Lung (tissue), 12 donors: ENCODE measurements around the gene ACTR10. TPM values are rescaled to one million over a fixed set of nuclear protein-coding genes. Genes with fewer than 3 reads are reported as not detected.

Experiments used
- ATAC-seq: fragments of 200-7000 bp; cut with Tn5 transposase; one replicate; pipeline ENCODE4 v1.9.1; 2020; ENCODE audit warnings: moderate number of reproducible peaks; ENCODE audit not compliant: insufficient read depth, low FRiP score
- DNase-seq, 3 donors: peaks; one replicate each; pipeline ENCODE4 v3.0.0-alpha.2; 2013 to 2017
- H3K27ac ChIP-seq, 2 donors: one replicate each; pipeline ENCODE4 v1.5.1; 2013; ENCODE audit warnings: mild to moderate bottlenecking in 2 of 2, moderate library complexity in 2 of 2, control low read depth in 1 of 2, inconsistent platforms in 1 of 2, low read depth in 1 of 2, low read length in 1 of 2
- H3K27me3 ChIP-seq, 3 donors: one replicate each; pipeline ENCODE4 v1.5.1; 2013; ENCODE audit warnings: low read length in 2 of 3; ENCODE audit not compliant: control insufficient read depth in 3 of 3, insufficient read depth in 3 of 3
- H3K36me3 ChIP-seq, 4 donors: one replicate each; pipeline ENCODE4 v1.5.1; 2013; ENCODE audit warnings: low read length in 4 of 4, mild to moderate bottlenecking in 1 of 4, moderate library complexity in 1 of 4; ENCODE audit not compliant: control insufficient read depth in 4 of 4, insufficient read depth in 4 of 4
- H3K4me1 ChIP-seq, 5 donors: one replicate each; pipeline ENCODE4 v1.5.1; 2013; ENCODE audit warnings: low read length in 5 of 5, mild to moderate bottlenecking in 2 of 5, moderate library complexity in 1 of 5; ENCODE audit not compliant: control insufficient read depth in 5 of 5, insufficient read depth in 5 of 5
- H3K4me3 ChIP-seq: one replicate; pipeline ENCODE4 v1.5.1; 2013; ENCODE audit warnings: mild to moderate bottlenecking, control low read depth, moderate library complexity
- H3K9ac ChIP-seq, 2 donors: one replicate each; pipeline ENCODE4 v1.5.1; 2013; ENCODE audit warnings: low read length in 2 of 2, control low read depth in 1 of 2; ENCODE audit not compliant: insufficient read depth in 1 of 2
- H3K9me3 ChIP-seq, 4 donors: one replicate each; pipeline ENCODE4 v1.5.1; 2013; ENCODE audit warnings: low read length in 3 of 4, mild to moderate bottlenecking in 1 of 4, moderate library complexity in 1 of 4; ENCODE audit not compliant: control insufficient read depth in 4 of 4, insufficient read depth in 3 of 4
- CTCF ChIP-seq: IDR thresholded peaks from 2 replicates; pipeline ENCODE4 v1.5.1; 2012; ENCODE audit warnings: mild to moderate bottlenecking; ENCODE audit errors: control extremely low read depth, extremely low read depth
- WGBS, 2 donors: extraction: QIAGEN DNeasy Blood & Tissue Kit; methylation state at CpG; one replicate each; pipeline ENCODE4 v1.1.7; 2013; 5-methylcytosine and 5-hydroxymethylcytosine counted together
- polyA plus RNA-seq, 2 donors: library from polyadenylated mRNA; stranded (reverse); fragments of 200-250 nt; gene quantifications; one replicate each; pipeline ENCODE4 v1.2.1, GENCODE V29; 2013
- total RNA-seq, 2 donors: library from RNA; depleted of rRNA in 1 of 2; stranded (reverse); fragments of >200 nt in 1 of 2; gene quantifications; one replicate each; pipeline ENCODE4 v1.2.1, GENCODE V29; 2014 to 2021
- donor health status: control.
- donor health status: control.
- donor health status: Bipolar disorder and iron deficiency.
- donor health status: healthy.
- donor health status: DM: yes; HTN: yes; CAD: no.

Gene ACTR10
- total and polyA plus RNA-seq, 4 donors = 53.8 to 83.6 (median 67.3) TPM

- 80 to 87% methylated on average over 2 of the region's 2 CpGs for WGBS, 2 donors
- Histone ChIP-seq H3K27ac (no peak overlapping the region), H3K4me1 (peaks cover 0 to 14% (median 1%) of the 10 kb centered on the region in 5 donors), H3K4me3 (no peak overlapping the region), H3K9ac (no peak overlapping the region), H3K27me3 (no peaks in the 10 kb centered on the region), H3K36me3 (peaks cover 15 to 42% (median 27%) of the 10 kb centered on the region in 4 donors), H3K9me3 (no peaks in the 10 kb centered on the region)
- DNase-seq (peak in 1 of 3 donors; percentile 11), ATAC-seq (no peak)
- no peak for TF ChIP-seq CTCF
These were observed 75.7 kb downstream of the ACTR10 start for GRCh38 chr14:58275527-58276190.

GRCh38 chr14:58276208-58276607 lies 76.3 kb downstream of the ACTR10 start:
- no peaks in the 10 kb centered on the region for H3K9me3 ChIP-seq
- ATAC-seq (no peak), DNase-seq (no peak)
- TF ChIP-seq CTCF = no peak
- no peaks in the 10 kb centered on the region for H3K27me3 ChIP-seq
- H3K9ac ChIP-seq = no peak overlapping the region
- 89 to 94% methylated on average over 1 of the region's 1 CpG for WGBS, 2 donors
- H3K27ac ChIP-seq = no peak overlapping the region
- H3K36me3 ChIP-seq = peaks cover 15 to 42% (median 25%) of the 10 kb centered on the region in 4 donors
- peaks cover 0 to 15% (median 2%) of the 10 kb centered on the region in 5 donors for H3K4me1 ChIP-seq
- no peak overlapping the region for H3K4me3 ChIP-seq

GRCh38 chr14:58278177-58278576 lies 78.2 kb downstream of the ACTR10 start:
- no peak overlapping the region for H3K4me3 ChIP-seq
- peaks cover 11 to 27% (median 17%) of the 10 kb centered on the region in 4 donors for H3K36me3 ChIP-seq
- WGBS, 2 donors = 97 to 99% methylated on average over 8 of the region's 8 CpGs
- H3K4me1 ChIP-seq = peaks cover 0 to 16% (median 6%) of the 10 kb centered on the region in 5 donors
- H3K9me3 ChIP-seq = no peaks in the 10 kb centered on the region
- no peak for TF ChIP-seq CTCF
- DNase-seq (no peak), ATAC-seq (no peak)
- no peak overlapping the region for H3K27ac ChIP-seq
- no peaks in the 10 kb centered on the region for H3K27me3 ChIP-seq
- no peak overlapping the region for H3K9ac ChIP-seq
